Testis (tissue), 2 donors: ENCODE data around the gene GMEB2.

ENCODE experiments used
- CTCF ChIP-seq, 3 experiments: fragments of 450-650 bp in 2 of 3; fragments of 200-600 bp in 1 of 3; sonication (generic) in 1 of 3; IDR thresholded peaks; one replicate each; pipeline ENCODE4 v1.5.1; 2016 to 2019; ENCODE audit warnings: antibody characterized with exemption in 3 of 3, mild to moderate bottlenecking in 2 of 3, moderate library complexity in 1 of 3
- POLR2A ChIP-seq: fragments of 450-650 bp; IDR thresholded peaks from one replicate; pipeline ENCODE4 v1.6.1; 2017; ENCODE audit warnings: antibody characterized with exemption, mild to moderate bottlenecking, moderate library complexity

DNA sequence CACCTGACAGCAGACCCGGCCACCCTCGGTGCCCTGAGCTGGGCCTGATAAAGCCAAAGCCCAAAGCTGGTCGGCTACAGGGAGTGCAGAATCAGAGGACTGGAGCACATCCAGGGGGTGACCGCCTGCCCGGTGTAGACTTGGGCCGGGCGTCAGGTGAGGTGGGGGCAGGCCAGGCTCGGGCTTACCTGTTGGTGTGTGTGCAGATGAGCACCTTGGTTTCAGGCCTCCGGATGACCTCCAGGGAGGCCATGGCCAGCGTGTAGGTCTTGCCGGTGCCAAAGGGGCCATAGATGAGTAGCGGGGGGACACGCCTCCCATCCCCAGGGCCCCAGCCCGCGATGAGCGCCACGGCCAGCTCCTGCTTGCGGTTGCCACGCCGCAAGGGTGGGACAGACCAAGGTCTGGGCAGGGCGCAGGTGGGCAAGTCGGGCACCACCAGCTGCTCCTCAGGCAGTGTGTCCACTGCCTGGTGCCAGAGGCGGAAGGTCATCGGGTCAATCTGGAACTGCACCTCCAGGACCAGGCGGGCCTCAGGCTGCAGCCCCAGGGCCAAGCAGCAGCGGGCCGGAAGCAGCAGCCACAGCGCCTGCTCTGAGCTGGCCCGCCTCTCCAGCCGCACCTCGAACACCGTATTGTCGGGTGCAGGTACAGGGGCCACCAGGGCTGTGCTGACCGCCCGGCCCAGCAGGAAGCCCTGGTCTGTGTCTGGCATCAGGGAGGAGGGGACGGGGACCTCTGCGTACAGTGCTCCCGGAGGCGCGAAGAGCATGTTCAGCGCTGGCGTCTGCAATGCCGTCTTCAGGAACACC, 58.5 kb downstream of the GMEB2 start:
- TF ChIP-seq POLR2A (no peak), CTCF (IDR thresholded peaks at IDR 0.05) (no peak)
